ENCODE measurements around the gene MCEE. TPM values are rescaled to one million over a fixed set of nuclear protein-coding genes. Genes with fewer than 3 reads are reported as not detected.

MCEE gene
- total RNA-seq, 1 experiment from 2014 or later = 15.8 TPM

GRCh38 chr2:71073475-71073874 is 56.6 kb downstream of the MCEE start:
- Histone ChIP-seq H4K20me1 (ENCODE audit: insufficient read depth) (no peaks in the 10 kb centered on the region), H3K9me2 (ENCODE audit: insufficient read depth) (no peaks in the 10 kb centered on the region), H3K9me3 (ENCODE audit: insufficient read depth, low read depth) (no peaks in the 10 kb centered on the region), H3K4me2 (no peak overlapping the region), H2AFZ (no peak overlapping the region), H3K4me1 (replicated peaks; ENCODE audit: insufficient read depth) (peaks cover 16% of the 10 kb centered on the region), H3K36me3 (ENCODE audit: low read depth) (no peaks in the 10 kb centered on the region), H3F3A (ENCODE audit: insufficient read depth, low read depth) (peaks cover 5% of the 10 kb centered on the region; the same call in 1 of the 2 replicates), H3K4me3 (no peak overlapping the region), H3K79me2 (ENCODE audit: low read depth) (peaks cover 21% of the 10 kb centered on the region), H3K27ac (no peak overlapping the region), H3K27me3 (ENCODE audit: insufficient read depth, low read depth) (no peaks in the 10 kb centered on the region)
- ChIA-PET POLR2A (ENCODE audit: unreplicated experiment) (interaction anchor here (0.7 kb wide), 1 partner anchor 563 kb away, joined by 15 read pairs; no protein-coding TSS in a partner anchor), CTCF (interaction anchor here (0.6 kb wide), 1 partner anchor 23 kb away, joined by 6 read pairs; no protein-coding TSS in a partner anchor)
- DNase-seq = no peak
- TF ChIP-seq EZH2 (IDR thresholded peaks at IDR 0.05; ENCODE audit: low read depth) (no peak), CTCF (conservative IDR thresholded peaks at IDR 0.05) (no peak)
- BruUV-seq (replicated peaks) = no TSS peak
- intact Hi-C loops (cut with micrococcal nuclease; ENCODE audit: unreplicated experiment) = no loop called here

DNA sequence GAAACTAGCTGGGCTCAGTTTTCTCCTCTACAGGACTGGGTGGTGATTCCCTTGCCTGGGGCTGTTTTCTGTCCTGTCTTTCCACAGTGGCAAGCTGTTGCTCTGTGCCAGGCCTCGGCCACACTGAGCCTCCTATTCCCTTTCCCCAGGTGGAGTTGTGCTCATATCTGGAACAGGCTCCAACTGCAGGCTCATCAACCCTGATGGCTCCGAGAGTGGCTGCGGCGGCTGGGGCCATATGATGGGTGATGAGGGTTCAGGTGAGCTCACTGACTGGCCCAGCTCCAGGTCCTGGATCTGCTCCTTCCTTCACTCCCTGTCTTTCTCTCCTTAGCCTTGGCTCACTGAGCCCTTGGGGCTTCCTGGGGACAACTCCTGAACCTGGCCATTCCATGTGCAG is 57.5 kb downstream of the MCEE start:
- H3K27ac ChIP-seq = no peak overlapping the region

DNA sequence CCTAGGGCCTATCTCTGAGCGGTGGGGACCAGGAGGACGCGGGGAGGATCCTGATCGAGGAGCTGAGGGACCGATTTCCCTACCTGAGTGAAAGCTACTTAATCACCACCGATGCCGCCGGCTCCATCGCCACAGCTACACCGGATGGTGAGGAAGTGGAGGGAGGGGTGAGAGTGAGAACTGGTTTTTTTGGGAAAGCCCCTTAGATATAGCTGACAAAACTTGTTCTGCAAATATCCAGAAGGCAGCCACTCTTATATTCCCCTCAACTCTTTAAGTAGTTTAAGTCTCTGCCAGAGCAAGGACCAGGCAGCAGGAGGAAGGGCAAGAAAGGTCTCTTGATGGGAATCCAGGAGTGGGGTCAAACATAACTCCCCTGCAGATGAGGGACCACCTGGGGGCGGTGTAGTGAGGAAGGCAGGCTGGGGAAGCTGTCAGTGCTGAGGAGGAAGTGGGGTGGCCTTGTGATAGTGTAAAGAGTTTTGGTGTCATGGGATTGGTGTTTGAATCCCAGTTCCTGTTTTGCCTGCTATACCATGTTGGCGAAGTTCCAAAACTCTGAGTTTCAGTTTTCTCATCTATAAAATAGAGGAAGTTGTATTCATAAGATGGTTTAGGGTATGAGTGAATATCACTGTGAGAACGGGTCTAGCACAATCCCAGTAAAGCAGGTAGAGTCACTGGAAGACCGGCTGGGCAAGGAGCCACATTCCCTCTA is 58.2 kb downstream of the MCEE start:
- no peak overlapping the region for H3K4me2 ChIP-seq
- TF ChIP-seq CTCF (conservative IDR thresholded peaks at IDR 0.05) = no peak
- TF ChIP-seq EZH2 (IDR thresholded peaks at IDR 0.05; ENCODE audit: low read depth) = no peak
- H3K4me1 ChIP-seq (replicated peaks; ENCODE audit: insufficient read depth) = peaks cover 23% of the 10 kb centered on the region
- H3K4me3 ChIP-seq = no peak overlapping the region
- peak in 1 of 2 experiments; percentile 45 for DNase-seq
- ChIA-PET CTCF (no interaction called here), POLR2A (ENCODE audit: unreplicated experiment) (no interaction called here)
- H3K9me3 ChIP-seq (ENCODE audit: insufficient read depth, low read depth) = no peaks in the 10 kb centered on the region
- H2AFZ ChIP-seq = no peak overlapping the region
- BruUV-seq (replicated peaks) = no TSS peak
- H3F3A ChIP-seq (ENCODE audit: insufficient read depth, low read depth) = peaks cover 7% of the 10 kb centered on the region; the same call in 1 of the 2 replicates
- no peaks in the 10 kb centered on the region for H3K9me2 ChIP-seq (ENCODE audit: insufficient read depth)
- no peaks in the 10 kb centered on the region for H4K20me1 ChIP-seq (ENCODE audit: insufficient read depth)
- H3K79me2 ChIP-seq (ENCODE audit: low read depth) = peaks cover 24% of the 10 kb centered on the region
- H3K27ac ChIP-seq = no peak overlapping the region
- H3K36me3 ChIP-seq (ENCODE audit: low read depth) = no peaks in the 10 kb centered on the region
- intact Hi-C loops (cut with micrococcal nuclease; ENCODE audit: unreplicated experiment) = no loop called here
- no peaks in the 10 kb centered on the region for H3K27me3 ChIP-seq (ENCODE audit: insufficient read depth, low read depth)

More for the DNA sequence above, 57.5 kb downstream of the MCEE start:
- intact Hi-C loops (cut with micrococcal nuclease; ENCODE audit: unreplicated experiment) = no loop called here
- Histone ChIP-seq H3K4me1 (replicated peaks; ENCODE audit: insufficient read depth) (peaks cover 16% of the 10 kb centered on the region), H3K9me2 (ENCODE audit: insufficient read depth) (no peaks in the 10 kb centered on the region), H3K79me2 (ENCODE audit: low read depth) (peaks cover 24% of the 10 kb centered on the region), H3K9me3 (ENCODE audit: insufficient read depth, low read depth) (no peaks in the 10 kb centered on the region), H3K27me3 (ENCODE audit: insufficient read depth, low read depth) (no peaks in the 10 kb centered on the region), H3K36me3 (ENCODE audit: low read depth) (no peaks in the 10 kb centered on the region), H4K20me1 (ENCODE audit: insufficient read depth) (no peaks in the 10 kb centered on the region), H3F3A (ENCODE audit: insufficient read depth, low read depth) (peaks cover 5% of the 10 kb centered on the region; the same call in 1 of the 2 replicates), H2AFZ (no peak overlapping the region), H3K4me3 (no peak overlapping the region), H3K4me2 (no peak overlapping the region)
- TF ChIP-seq CTCF (conservative IDR thresholded peaks at IDR 0.05) = no peak
- no peak for TF ChIP-seq EZH2 (IDR thresholded peaks at IDR 0.05; ENCODE audit: low read depth)
- ChIA-PET POLR2A (ENCODE audit: unreplicated experiment) (no interaction called here), CTCF (no interaction called here)
- no TSS peak for BruUV-seq (replicated peaks)
- DNase-seq = no peak
